Measurements from ENCODE around the gene ANKRD13C.

Gene ANKRD13C

GRCh38 chr1:70324683-70325082, 29.8 kb downstream of the ANKRD13C start:
- Histone ChIP-seq H3K4me1 (ENCODE audit: control insufficient read depth, insufficient read depth, low read length) (no peaks in the 10 kb centered on the region), H3K9me3 (ENCODE audit: control insufficient read depth, low read length) (no peaks in the 10 kb centered on the region), H3K27me3 (ENCODE audit: control insufficient read depth, insufficient read depth, low read length) (no peaks in the 10 kb centered on the region), H3K36me3 (ENCODE audit: control insufficient read depth, insufficient read depth, low read length) (no peaks in the 10 kb centered on the region), H3K4me3 (ENCODE audit: low read length) (no peak overlapping the region), H3K9ac (ENCODE audit: low read length) (no peak overlapping the region)

- Histone ChIP-seq H3K4me3 (ENCODE audit: low read length) (no peak overlapping the region), H3K4me1 (ENCODE audit: control insufficient read depth, insufficient read depth, low read length) (peaks cover 4% of the 10 kb centered on the region), H3K36me3 (ENCODE audit: control insufficient read depth, insufficient read depth, low read length) (no peaks in the 10 kb centered on the region), H3K9ac (ENCODE audit: low read length) (no peak overlapping the region), H3K9me3 (ENCODE audit: control insufficient read depth, low read length) (no peaks in the 10 kb centered on the region), H3K27me3 (ENCODE audit: control insufficient read depth, insufficient read depth, low read length) (no peaks in the 10 kb centered on the region)
Observed at GRCh38 chr1:70319750-70320149, 34.8 kb downstream of the ANKRD13C start.

- Histone ChIP-seq H3K4me3 (ENCODE audit: low read length) (no peak overlapping the region), H3K4me1 (ENCODE audit: control insufficient read depth, insufficient read depth, low read length) (peaks cover 4% of the 10 kb centered on the region), H3K27me3 (ENCODE audit: control insufficient read depth, insufficient read depth, low read length) (no peaks in the 10 kb centered on the region), H3K9ac (ENCODE audit: low read length) (no peak overlapping the region), H3K9me3 (ENCODE audit: control insufficient read depth, low read length) (no peaks in the 10 kb centered on the region), H3K36me3 (ENCODE audit: control insufficient read depth, insufficient read depth, low read length) (no peaks in the 10 kb centered on the region)
Observed at GRCh38 chr1:70318191-70318590, 36.3 kb downstream of the ANKRD13C start.

- H3K9ac ChIP-seq (ENCODE audit: low read length) = no peak overlapping the region
- H3K36me3 ChIP-seq (ENCODE audit: control insufficient read depth, insufficient read depth, low read length) = no peaks in the 10 kb centered on the region
- H3K4me3 ChIP-seq (ENCODE audit: low read length) = no peak overlapping the region
- H3K27me3 ChIP-seq (ENCODE audit: control insufficient read depth, insufficient read depth, low read length) = no peaks in the 10 kb centered on the region
- H3K4me1 ChIP-seq (ENCODE audit: control insufficient read depth, insufficient read depth, low read length) = peaks cover 4% of the 10 kb centered on the region
- H3K9me3 ChIP-seq (ENCODE audit: control insufficient read depth, low read length) = no peaks in the 10 kb centered on the region
Observed at GRCh38 chr1:70317087-70317486, 37.4 kb downstream of the ANKRD13C start.

- Histone ChIP-seq H3K9me3 (ENCODE audit: control insufficient read depth, low read length) (no peaks in the 10 kb centered on the region), H3K4me3 (ENCODE audit: low read length) (no peak overlapping the region), H3K27me3 (ENCODE audit: control insufficient read depth, insufficient read depth, low read length) (no peaks in the 10 kb centered on the region), H3K9ac (ENCODE audit: low read length) (no peak overlapping the region), H3K4me1 (ENCODE audit: control insufficient read depth, insufficient read depth, low read length) (peaks cover 4% of the 10 kb centered on the region), H3K36me3 (ENCODE audit: control insufficient read depth, insufficient read depth, low read length) (no peaks in the 10 kb centered on the region)
Observed at GRCh38 chr1:70315782-70316181, 38.7 kb downstream of the ANKRD13C start.

- H3K27me3 ChIP-seq (ENCODE audit: control insufficient read depth, insufficient read depth, low read length) = no peaks in the 10 kb centered on the region
- peaks cover 4% of the 10 kb centered on the region for H3K4me1 ChIP-seq (ENCODE audit: control insufficient read depth, insufficient read depth, low read length)
- H3K9me3 ChIP-seq (ENCODE audit: control insufficient read depth, low read length) = no peaks in the 10 kb centered on the region
- H3K36me3 ChIP-seq (ENCODE audit: control insufficient read depth, insufficient read depth, low read length) = no peaks in the 10 kb centered on the region
- H3K4me3 ChIP-seq (ENCODE audit: low read length) = no peak overlapping the region
- no peak overlapping the region for H3K9ac ChIP-seq (ENCODE audit: low read length)
Observed at GRCh38 chr1:70314706-70315304, 39.7 kb downstream of the ANKRD13C start.

- H3K27me3 ChIP-seq (ENCODE audit: control insufficient read depth, insufficient read depth, low read length) = no peaks in the 10 kb centered on the region
- no peak overlapping the region for H3K4me3 ChIP-seq (ENCODE audit: low read length)
- H3K9me3 ChIP-seq (ENCODE audit: control insufficient read depth, low read length) = no peaks in the 10 kb centered on the region
- H3K4me1 ChIP-seq (ENCODE audit: control insufficient read depth, insufficient read depth, low read length) = no peaks in the 10 kb centered on the region
- no peak overlapping the region for H3K9ac ChIP-seq (ENCODE audit: low read length)
- H3K36me3 ChIP-seq (ENCODE audit: control insufficient read depth, insufficient read depth, low read length) = no peaks in the 10 kb centered on the region
Observed at GRCh38 chr1:70311369-70311768, 43.2 kb downstream of the ANKRD13C start.

GRCh38 chr1:70299472-70299871, 55.0 kb downstream of the ANKRD13C start:
- H3K9me3 ChIP-seq (ENCODE audit: control insufficient read depth, low read length) = no peaks in the 10 kb centered on the region
- H3K27me3 ChIP-seq (ENCODE audit: control insufficient read depth, insufficient read depth, low read length) = no peaks in the 10 kb centered on the region
- H3K36me3 ChIP-seq (ENCODE audit: control insufficient read depth, insufficient read depth, low read length) = no peaks in the 10 kb centered on the region
- no peak overlapping the region for H3K4me3 ChIP-seq (ENCODE audit: low read length)
- H3K9ac ChIP-seq (ENCODE audit: low read length) = no peak overlapping the region
- no peaks in the 10 kb centered on the region for H3K4me1 ChIP-seq (ENCODE audit: control insufficient read depth, insufficient read depth, low read length)

- no peak overlapping the region for H3K4me3 ChIP-seq (ENCODE audit: low read length)
- no peaks in the 10 kb centered on the region for H3K4me1 ChIP-seq (ENCODE audit: control insufficient read depth, insufficient read depth, low read length)
- H3K27me3 ChIP-seq (ENCODE audit: control insufficient read depth, insufficient read depth, low read length) = no peaks in the 10 kb centered on the region
- H3K9ac ChIP-seq (ENCODE audit: low read length) = no peak overlapping the region
- H3K36me3 ChIP-seq (ENCODE audit: control insufficient read depth, insufficient read depth, low read length) = no peaks in the 10 kb centered on the region
- no peaks in the 10 kb centered on the region for H3K9me3 ChIP-seq (ENCODE audit: control insufficient read depth, low read length)
Observed at GRCh38 chr1:70295749-70296148, 58.8 kb downstream of the ANKRD13C start.

GRCh38 chr1:70293186-70293843, 61.2 kb downstream of the ANKRD13C start:
- no peak overlapping the region for H3K9ac ChIP-seq (ENCODE audit: low read length)
- H3K27me3 ChIP-seq (ENCODE audit: control insufficient read depth, insufficient read depth, low read length) = no peaks in the 10 kb centered on the region
- H3K9me3 ChIP-seq (ENCODE audit: control insufficient read depth, low read length) = no peaks in the 10 kb centered on the region
- H3K4me1 ChIP-seq (ENCODE audit: control insufficient read depth, insufficient read depth, low read length) = no peaks in the 10 kb centered on the region
- H3K36me3 ChIP-seq (ENCODE audit: control insufficient read depth, insufficient read depth, low read length) = no peaks in the 10 kb centered on the region
- H3K4me3 ChIP-seq (ENCODE audit: low read length) = no peak overlapping the region

- no peak overlapping the region for H3K4me3 ChIP-seq (ENCODE audit: low read length)
- H3K9ac ChIP-seq (ENCODE audit: low read length) = no peak overlapping the region
- no peaks in the 10 kb centered on the region for H3K4me1 ChIP-seq (ENCODE audit: control insufficient read depth, insufficient read depth, low read length)
- no peaks in the 10 kb centered on the region for H3K9me3 ChIP-seq (ENCODE audit: control insufficient read depth, low read length)
- no peaks in the 10 kb centered on the region for H3K36me3 ChIP-seq (ENCODE audit: control insufficient read depth, insufficient read depth, low read length)
- H3K27me3 ChIP-seq (ENCODE audit: control insufficient read depth, insufficient read depth, low read length) = no peaks in the 10 kb centered on the region
Observed at GRCh38 chr1:70290218-70290617, 64.3 kb downstream of the ANKRD13C start.

GRCh38 chr1:70288166-70288565, 66.4 kb downstream of the ANKRD13C start:
- Histone ChIP-seq H3K9me3 (ENCODE audit: control insufficient read depth, low read length) (no peaks in the 10 kb centered on the region), H3K4me3 (ENCODE audit: low read length) (no peak overlapping the region), H3K36me3 (ENCODE audit: control insufficient read depth, insufficient read depth, low read length) (no peaks in the 10 kb centered on the region), H3K9ac (ENCODE audit: low read length) (no peak overlapping the region), H3K27me3 (ENCODE audit: control insufficient read depth, insufficient read depth, low read length) (no peaks in the 10 kb centered on the region), H3K4me1 (ENCODE audit: control insufficient read depth, insufficient read depth, low read length) (no peaks in the 10 kb centered on the region)

Data from mucosa of stomach (tissue), 1 donor.